A549 (cell line): ENCODE results near the gene FANCG. TPM values are rescaled to one million over a fixed set of nuclear protein-coding genes. Genes with fewer than 3 reads are reported as not detected.

Experiments
- ATAC-seq, 2 experiments: fragments of 200-7000 bp in 1 of 2; fragments of >200 bp in 1 of 2; cut with Nextera tagmentation in 1 of 2; cut with Tn5 transposase in 1 of 2; 3 replicates each; pipeline versions ENCODE4 v1.8.0 to v1.9.1; 2018 to 2020; ENCODE audit warnings: mild to moderate bottlenecking in 1 of 2, moderate library complexity in 1 of 2
- CTCF ChIA-PET: fragments of 300-600 bp; sonication (Branson Sonifier 250); formaldehyde crosslinking; extraction: SDS; loops from one replicate; lab custom pipeline; 2021; ENCODE audit warnings: antibody characterized with exemption, inconsistent platforms; lab: Yijun Ruan, JAX
- POLR2A ChIA-PET: fragments of 350-600 bp; formaldehyde crosslinking; extraction: SDS; loops from one replicate; lab custom pipeline; 2021; ENCODE audit warnings: antibody characterized with exemption, inconsistent platforms; lab: Yijun Ruan, JAX
- DNase-seq, 2 experiments: peaks; one replicate each; pipeline versions ENCODE4 v3.0.0 to v3.0.0-alpha.2; 2011 to 2016; ENCODE audit warnings: low read depth in 1 of 2, low spot score in 1 of 2
- FAIRE-seq: peaks from 2 replicates; lab custom pipeline; 2011; peaks lifted over from hg19 to GRCh38; lab: Jason Lieb, UNC
- H3K27ac ChIP-seq, 2 experiments: fragments of >200 bp; sonication (Bioruptor Twin); formaldehyde crosslinking; 3 replicates each; pipeline ENCODE4 v1.5.1; 2016 to 2017
- H3K4me1 ChIP-seq: fragments of >200 bp; sonication (Bioruptor Twin); formaldehyde crosslinking; 3 replicates; pipeline ENCODE4 v1.6.1; 2016
- H3K4me2 ChIP-seq: fragments of >200 bp; sonication (Bioruptor Twin); formaldehyde crosslinking; 3 replicates; pipeline ENCODE4 v1.6.1; 2016
- H3K4me3 ChIP-seq: fragments of >200 bp; sonication (Bioruptor Twin); formaldehyde crosslinking; 3 replicates; pipeline ENCODE4 v1.5.1; 2016
- H3K9me3 ChIP-seq: fragments of >200 bp; sonication (Bioruptor Twin); formaldehyde crosslinking; 3 replicates; pipeline ENCODE4 v1.6.1; 2016
- CBX2 ChIP-seq: fragments of 200-600 bp; sonication (generic); IDR thresholded peaks from 2 replicates; pipeline ENCODE4 v1.6.1; 2016; ENCODE audit warnings: low read depth, mild to moderate bottlenecking, borderline replicate concordance
- CBX8 ChIP-seq: fragments of 200-600 bp; sonication (generic); IDR thresholded peaks from 2 replicates; pipeline ENCODE4 v1.6.1; 2016
- CHD2 ChIP-seq: fragments of 150-350 bp; IDR thresholded peaks from 2 replicates; pipeline ENCODE4 v1.6.1; 2014; ENCODE audit warnings: low read length; ENCODE audit not compliant: partially characterized antibody
- EHF ChIP-seq: fragments of 250-450 bp; sonication (Bioruptor Pico); IDR thresholded peaks from 2 replicates; pipeline ENCODE4 v1.5.0; 2020; ENCODE audit warnings: mild to moderate bottlenecking
- EHMT2 ChIP-seq: fragments of 200-600 bp; sonication (generic); IDR thresholded peaks from 2 replicates; pipeline ENCODE4 v1.6.1; 2016; ENCODE audit warnings: antibody characterized with exemption, low read depth, mild to moderate bottlenecking, moderate library complexity
- EP300 ChIP-seq, 2 experiments: fragments of >200 bp; sonication (Bioruptor Twin); formaldehyde crosslinking; IDR thresholded peaks; 2 replicates in 1 of 2; 3 replicates in 1 of 2; pipeline ENCODE4 v1.6.1; 2016 to 2017
- HEYL ChIP-seq: fragments of 250-450 bp; sonication (Bioruptor Pico); IDR thresholded peaks from 2 replicates; pipeline ENCODE4 v1.8.0; 2021; ENCODE audit warnings: mild to moderate bottlenecking, moderate library complexity
- HOXA7 ChIP-seq: fragments of 250-450 bp; sonication (Bioruptor Pico); IDR thresholded peaks from 2 replicates; pipeline ENCODE4 v1.5.0; 2020; ENCODE audit warnings: mild to moderate bottlenecking, moderate library complexity
- HOXB13 ChIP-seq: fragments of 250-450 bp; sonication (Bioruptor Pico); IDR thresholded peaks from 2 replicates; pipeline ENCODE4 v1.5.0; 2020; ENCODE audit warnings: low read depth, mild to moderate bottlenecking, moderate library complexity
- MYC ChIP-seq: IDR thresholded peaks from 2 replicates; pipeline ENCODE4 v1.6.1; 2012; ENCODE audit warnings: mild to moderate bottlenecking, inconsistent platforms, low read length, improper control_type of control experiment, borderline replicate concordance
- POLR2AphosphoS2 ChIP-seq: conservative IDR thresholded peaks from 2 replicates; pipeline ENCODE4 v1.6.1; 2012; ENCODE audit warnings: low read length, improper control_type of control experiment, inconsistent platforms
- RFX5 ChIP-seq: fragments of 450-650 bp; IDR thresholded peaks from 2 replicates; pipeline ENCODE4 v1.7.1; 2014; ENCODE audit warnings: antibody characterized with exemption, mild to moderate bottlenecking, moderate library complexity
- TP53 ChIP-seq: fragments of 250-450 bp; sonication (Bioruptor Pico); IDR thresholded peaks from 2 replicates; pipeline ENCODE4 v1.5.0; 2021; ENCODE audit warnings: mild to moderate bottlenecking, moderate library complexity
- ZNF302 ChIP-seq: fragments of 250-450 bp; sonication (Bioruptor Pico); IDR thresholded peaks from 2 replicates; pipeline ENCODE4 v1.9.0; 2021; ENCODE audit warnings: inconsistent platforms, mild to moderate bottlenecking, moderate library complexity
- WGBS: methylation state at CpG from one replicate; pipeline ENCODE4 v1.1.6; 2017; ENCODE audit errors: missing lambda C conversion rate; 5-methylcytosine and 5-hydroxymethylcytosine counted together
- polyA plus RNA-seq, 4 experiments: library from polyadenylated mRNA; depleted of rRNA in 3 of 4; stranded (reverse); fragments of >200 nt; fragmentation: RNase III in 1 of 4; extraction: RNeasy Plus Mini Kit Qiagen cat#74134 plus additional on column Dnase treatment in 1 of 4; gene quantifications; 2 replicates in 3 of 4; 3 replicates in 1 of 4; pipeline ENCODE4 v1.2.3, GENCODE V29; 2011 to 2017
- TF ChIP-seq, protein P1 (sequence below): fragments of >200 bp; sonication (Bioruptor Twin); formaldehyde crosslinking; IDR thresholded peaks from 3 replicates; pipeline ENCODE4 v1.6.1; 2016
- TF ChIP-seq, protein P2 (sequence below): fragments of >200 bp; sonication (Bioruptor Twin); formaldehyde crosslinking; IDR thresholded peaks from 2 replicates; pipeline ENCODE4 v1.6.1; 2016
- TF ChIP-seq, protein P3 (sequence below): fragments of >200 bp; sonication (Bioruptor Twin); formaldehyde crosslinking; IDR thresholded peaks from 3 replicates; pipeline ENCODE4 v1.5.1; 2016
- TF ChIP-seq, protein P4 (sequence below): IDR thresholded peaks from 2 replicates; pipeline ENCODE4 v1.6.1; 2012
- TF ChIP-seq, protein P5 (sequence below): fragments of 250-450 bp; sonication (Bioruptor Pico); IDR thresholded peaks from 2 replicates; pipeline ENCODE4 v1.5.0; 2021; ENCODE audit warnings: mild to moderate bottlenecking, moderate library complexity, borderline replicate concordance

Gene FANCG
- polyA plus RNA-seq, 2 of the 4 experiments (the other 2 are of a cell fraction): 34.9 to 53.5 TPM

DNA sequence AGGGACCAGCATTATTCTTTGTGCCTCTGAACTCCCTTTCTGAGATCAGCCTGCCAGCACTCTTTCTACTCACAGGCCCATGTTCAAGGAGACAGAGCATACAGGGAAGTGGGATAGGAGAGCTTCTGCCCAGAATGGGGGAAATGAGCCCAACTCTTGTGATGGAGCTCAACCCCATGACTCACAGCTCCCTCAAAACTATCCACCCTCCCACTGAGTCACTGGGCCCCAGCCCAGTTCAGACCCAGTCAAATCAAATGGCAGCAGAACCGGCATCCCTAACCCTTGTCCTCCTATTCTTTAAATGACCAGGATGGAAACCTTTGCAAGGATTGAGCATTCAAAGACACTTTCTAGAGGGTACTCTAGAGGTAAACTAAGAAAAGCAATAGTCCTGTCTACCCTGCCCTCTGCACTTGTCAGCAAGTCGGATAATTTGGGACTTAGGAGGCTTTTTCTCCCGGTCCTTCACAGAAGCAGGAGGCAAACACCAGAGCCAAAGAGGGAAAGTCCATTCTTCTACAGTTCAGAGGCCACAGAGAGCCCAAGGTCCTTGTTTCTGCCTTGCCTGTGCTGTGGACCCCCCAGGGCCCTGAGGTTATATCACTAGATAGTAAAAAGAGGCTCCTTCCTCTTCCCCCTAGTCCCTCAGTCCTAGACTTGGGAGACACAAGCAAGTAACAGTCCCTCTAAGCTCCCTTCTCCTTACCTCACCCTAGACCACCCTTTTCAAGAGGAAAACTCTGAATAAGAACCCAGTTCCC lies 32.7 kb upstream of the FANCG start:
- POLR2A ChIA-PET: interaction anchor here (0.7 to 3.2 kb wide), 6 partner anchors 9 to 441 kb away, joined by 3 to 28 read pairs (median 4); partner anchors contain the start of genes FANCG, STOML2, UNC13B and VCP
- CTCF ChIA-PET: interaction anchor here (0.7 to 15.8 kb wide), 7 partner anchors 9 to 410 kb away, joined by 3 to 129 read pairs (median 5); partner anchors contain the start of genes PIGO and STOML2
- Histone ChIP-seq H3K4me1 (peaks cover 47% of the 10 kb centered on the region), H3K4me2 (peak overlapping the region; percentile 91), H3K4me3 (peak overlapping the region; percentile 34; the same call in 1 of the 3 replicates), H3K9me3 (no peaks in the 10 kb centered on the region), H3K27ac (peak overlapping the region; percentile 75 to 85)
- TF ChIP-seq CBX2 (no peak), MYC (no peak), EP300 (IDR thresholded peaks at IDR 0.05) (no peak), POLR2AphosphoS2 (no peak), CBX8 (no peak), EHMT2 (no peak), HOXA7 (CRISPR knock-in tag) (no peak), EHF (CRISPR knock-in tag) (no peak), HEYL (CRISPR knock-in tag) (no peak), RFX5 (no peak), TP53 (CRISPR knock-in tag) (no peak), CHD2 (no peak), HOXB13 (CRISPR knock-in tag) (no peak), ZNF302 (CRISPR knock-in tag) (no peak)
- TF ChIP-seq, protein P1, sequence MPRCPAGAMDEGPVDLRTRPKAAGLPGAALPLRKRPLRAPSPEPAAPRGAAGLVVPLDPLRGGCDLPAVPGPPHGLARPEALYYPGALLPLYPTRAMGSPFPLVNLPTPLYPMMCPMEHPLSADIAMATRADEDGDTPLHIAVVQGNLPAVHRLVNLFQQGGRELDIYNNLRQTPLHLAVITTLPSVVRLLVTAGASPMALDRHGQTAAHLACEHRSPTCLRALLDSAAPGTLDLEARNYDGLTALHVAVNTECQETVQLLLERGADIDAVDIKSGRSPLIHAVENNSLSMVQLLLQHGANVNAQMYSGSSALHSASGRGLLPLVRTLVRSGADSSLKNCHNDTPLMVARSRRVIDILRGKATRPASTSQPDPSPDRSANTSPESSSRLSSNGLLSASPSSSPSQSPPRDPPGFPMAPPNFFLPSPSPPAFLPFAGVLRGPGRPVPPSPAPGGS: no peak
- TF ChIP-seq, protein P2, sequence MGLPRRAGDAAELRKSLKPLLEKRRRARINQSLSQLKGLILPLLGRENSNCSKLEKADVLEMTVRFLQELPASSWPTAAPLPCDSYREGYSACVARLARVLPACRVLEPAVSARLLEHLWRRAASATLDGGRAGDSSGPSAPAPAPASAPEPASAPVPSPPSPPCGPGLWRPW: no peak
- TF ChIP-seq, protein P3, sequence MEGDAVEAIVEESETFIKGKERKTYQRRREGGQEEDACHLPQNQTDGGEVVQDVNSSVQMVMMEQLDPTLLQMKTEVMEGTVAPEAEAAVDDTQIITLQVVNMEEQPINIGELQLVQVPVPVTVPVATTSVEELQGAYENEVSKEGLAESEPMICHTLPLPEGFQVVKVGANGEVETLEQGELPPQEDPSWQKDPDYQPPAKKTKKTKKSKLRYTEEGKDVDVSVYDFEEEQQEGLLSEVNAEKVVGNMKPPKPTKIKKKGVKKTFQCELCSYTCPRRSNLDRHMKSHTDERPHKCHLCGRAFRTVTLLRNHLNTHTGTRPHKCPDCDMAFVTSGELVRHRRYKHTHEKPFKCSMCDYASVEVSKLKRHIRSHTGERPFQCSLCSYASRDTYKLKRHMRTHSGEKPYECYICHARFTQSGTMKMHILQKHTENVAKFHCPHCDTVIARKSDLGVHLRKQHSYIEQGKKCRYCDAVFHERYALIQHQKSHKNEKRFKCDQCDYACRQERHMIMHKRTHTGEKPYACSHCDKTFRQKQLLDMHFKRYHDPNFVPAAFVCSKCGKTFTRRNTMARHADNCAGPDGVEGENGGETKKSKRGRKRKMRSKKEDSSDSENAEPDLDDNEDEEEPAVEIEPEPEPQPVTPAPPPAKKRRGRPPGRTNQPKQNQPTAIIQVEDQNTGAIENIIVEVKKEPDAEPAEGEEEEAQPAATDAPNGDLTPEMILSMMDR: no peak
- TF ChIP-seq, protein P4, sequence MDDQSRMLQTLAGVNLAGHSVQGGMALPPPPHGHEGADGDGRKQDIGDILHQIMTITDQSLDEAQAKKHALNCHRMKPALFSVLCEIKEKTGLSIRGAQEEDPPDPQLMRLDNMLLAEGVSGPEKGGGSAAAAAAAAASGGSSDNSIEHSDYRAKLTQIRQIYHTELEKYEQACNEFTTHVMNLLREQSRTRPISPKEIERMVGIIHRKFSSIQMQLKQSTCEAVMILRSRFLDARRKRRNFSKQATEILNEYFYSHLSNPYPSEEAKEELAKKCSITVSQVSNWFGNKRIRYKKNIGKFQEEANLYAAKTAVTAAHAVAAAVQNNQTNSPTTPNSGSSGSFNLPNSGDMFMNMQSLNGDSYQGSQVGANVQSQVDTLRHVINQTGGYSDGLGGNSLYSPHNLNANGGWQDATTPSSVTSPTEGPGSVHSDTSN: no peak
- TF ChIP-seq, protein P5, sequence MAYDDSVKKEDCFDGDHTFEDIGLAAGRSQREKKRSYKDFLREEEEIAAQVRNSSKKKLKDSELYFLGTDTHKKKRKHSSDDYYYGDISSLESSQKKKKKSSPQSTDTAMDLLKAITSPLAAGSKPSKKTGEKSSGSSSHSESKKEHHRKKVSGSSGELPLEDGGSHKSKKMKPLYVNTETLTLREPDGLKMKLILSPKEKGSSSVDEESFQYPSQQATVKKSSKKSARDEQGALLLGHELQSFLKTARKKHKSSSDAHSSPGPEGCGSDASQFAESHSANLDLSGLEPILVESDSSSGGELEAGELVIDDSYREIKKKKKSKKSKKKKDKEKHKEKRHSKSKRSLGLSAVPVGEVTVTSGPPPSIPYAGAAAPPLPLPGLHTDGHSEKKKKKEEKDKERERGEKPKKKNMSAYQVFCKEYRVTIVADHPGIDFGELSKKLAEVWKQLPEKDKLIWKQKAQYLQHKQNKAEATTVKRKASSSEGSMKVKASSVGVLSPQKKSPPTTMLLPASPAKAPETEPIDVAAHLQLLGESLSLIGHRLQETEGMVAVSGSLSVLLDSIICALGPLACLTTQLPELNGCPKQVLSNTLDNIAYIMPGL (CRISPR knock-in tag): no peak
- FAIRE-seq: no peak
- DNase-seq: no peak
- 78% methylated on average over 3 of the region's 3 CpGs for WGBS
- ATAC-seq: no peak
